ENCODE measurements around the gene THPO.

The THPO gene

GRCh38 chr3:184377882-184378445 is at the start of gene THPO:
Gene THPO (minus strand): TSS chr3:184378207. CDS start chr3:184376259, 1,948 bp downstream.
- no peak for DNase-seq (ENCODE audit: extremely low spot score)
- TF ChIP-seq CTCF (IDR thresholded peaks at IDR 0.05; ENCODE audit: control extremely low read depth, extremely low read depth, low read depth, missing control alignments): no peak
- ChIA-PET CTCF (interaction anchor here (1.3 to 1.7 kb wide), 2 partner anchors 150 to 163 kb away, joined by 3 read pairs; no protein-coding TSS in a partner anchor), POLR2A (no interaction called here)

GRCh38 chr3:184426691-184427141 is 48.7 kb upstream of the THPO start:
- POLR2A ChIA-PET: no interaction called here
- CTCF ChIA-PET: interaction anchor here (1.0 to 1.2 kb wide), 3 partner anchors 17 to 115 kb away, joined by 3 read pairs; no protein-coding TSS in a partner anchor
- no peak for DNase-seq (ENCODE audit: extremely low spot score)
- TF ChIP-seq CTCF (IDR thresholded peaks at IDR 0.05; ENCODE audit: control extremely low read depth, extremely low read depth, low read depth, missing control alignments): no peak

- ChIA-PET POLR2A (no interaction called here), CTCF (interaction anchor here (0.8 to 1.8 kb wide), 5 partner anchors 14 to 123 kb away, joined by 3 to 5 read pairs (median 4); no protein-coding TSS in a partner anchor)
Observed at GRCh38 chr3:184423561-184423960, 45.6 kb upstream of the THPO start.

GRCh38 chr3:184419171-184419570 is 41.2 kb upstream of the THPO start:
- TF ChIP-seq CTCF (IDR thresholded peaks at IDR 0.05; ENCODE audit: control extremely low read depth, extremely low read depth, low read depth, missing control alignments): no peak
- POLR2A ChIA-PET: no interaction called here

More at GRCh38 chr3:184423561-184423960, 45.6 kb upstream of the THPO start:
- TF ChIP-seq CTCF (IDR thresholded peaks at IDR 0.05; ENCODE audit: control extremely low read depth, extremely low read depth, low read depth, missing control alignments): no peak
- no peak for DNase-seq (ENCODE audit: extremely low spot score)

GRCh38 chr3:184417619-184418327 is 39.8 kb upstream of the THPO start:
- ChIA-PET CTCF (interaction anchor here (0.6 to 3.4 kb wide), 11 partner anchors 10 to 361 kb away, joined by 3 to 18 read pairs (median 4); no protein-coding TSS in a partner anchor), POLR2A (no interaction called here)
- peak; percentile 83 for DNase-seq (ENCODE audit: extremely low spot score)
- TF ChIP-seq CTCF (IDR thresholded peaks at IDR 0.05; ENCODE audit: control extremely low read depth, extremely low read depth, low read depth, missing control alignments): peak; percentile 86

More at GRCh38 chr3:184419171-184419570, 41.2 kb upstream of the THPO start:
- no peak for DNase-seq (ENCODE audit: extremely low spot score)
- CTCF ChIA-PET: interaction anchor here (1.0 to 3.4 kb wide), 3 partner anchors 13 to 142 kb away, joined by 3 to 18 read pairs (median 4); no protein-coding TSS in a partner anchor

- POLR2A ChIA-PET: no interaction called here
- TF ChIP-seq CTCF (IDR thresholded peaks at IDR 0.05; ENCODE audit: control extremely low read depth, extremely low read depth, low read depth, missing control alignments): no peak
- CTCF ChIA-PET: interaction anchor here (0.8 to 1.0 kb wide), 2 partner anchors 12 to 46 kb away, joined by 3 read pairs; no protein-coding TSS in a partner anchor
- no peak for DNase-seq (ENCODE audit: extremely low spot score)
Observed at GRCh38 chr3:184415203-184415490, 37.1 kb upstream of the THPO start.

Data from GM10248 (cell line).